Esophagus muscularis mucosa (tissue), 4 donors: Measurements from ENCODE around the gene NT5C2. TPM values are rescaled to one million over a fixed set of nuclear protein-coding genes. Genes with fewer than 3 reads are reported as not detected.

Source experiments
- DNase-seq: peaks from one replicate; pipeline ENCODE4 v3.0.0-alpha.2; 2017; ENCODE audit errors: extremely low spot score
- H3K27ac ChIP-seq, 4 donors: fragments of 200-600 bp; sonication (generic); replicated peaks in 1 of 4; 1 replicate in 3 of 4; 2 replicates in 1 of 4; pipeline ENCODE4 v1.5.1; 2016 to 2019; ENCODE audit warnings: mild to moderate bottlenecking in 1 of 4
- H3K27me3 ChIP-seq, 4 donors: fragments of 200-600 bp; sonication (generic); one replicate each; pipeline versions ENCODE4 v1.5.1 to v1.6.0; 2016 to 2019
- H3K36me3 ChIP-seq, 4 donors: fragments of 200-600 bp; sonication (generic); one replicate each; pipeline ENCODE4 v1.5.1; 2016 to 2019
- H3K4me1 ChIP-seq, 4 donors: fragments of 200-600 bp; sonication (generic); one replicate each; pipeline ENCODE4 v1.5.1; 2016 to 2019
- H3K4me3 ChIP-seq, 4 donors: fragments of 200-600 bp; sonication (generic); 1 replicate in 2 of 4; 2 replicates in 2 of 4; pipeline ENCODE4 v1.5.1; 2016 to 2019; ENCODE audit warnings: mild to moderate bottlenecking in 4 of 4, moderate library complexity in 1 of 4
- H3K9me3 ChIP-seq, 4 donors: fragments of 200-600 bp; sonication (generic); 1 replicate in 3 of 4; 2 replicates in 1 of 4; pipeline ENCODE4 v1.5.1; 2016 to 2019
- EP300 ChIP-seq: sonication (generic); formaldehyde crosslinking; IDR thresholded peaks from one replicate; pipeline ENCODE4 v1.6.1; 2017; ENCODE audit warnings: antibody characterized with exemption
- POLR2A ChIP-seq: fragments of 450-650 bp; IDR thresholded peaks from one replicate; pipeline ENCODE4 v1.6.1; 2017; ENCODE audit warnings: antibody characterized with exemption, moderate library complexity, mild to moderate bottlenecking, low read depth
- POLR2AphosphoS5 ChIP-seq, 2 donors: sonication (generic); formaldehyde crosslinking; IDR thresholded peaks; one replicate each; pipeline ENCODE4 v1.6.1; 2017; ENCODE audit warnings: antibody characterized with exemption in 2 of 2
- WGBS: methylation state at CpG from one replicate; pipeline ENCODE4 v1.1.5; 2018; 5-methylcytosine and 5-hydroxymethylcytosine counted together
- intact Hi-C: fragments of 100-400 bp; cut with DNase I; formaldehyde crosslinking; loops from one replicate; pipeline ENCODE4 v1.15.1; 2023
- total RNA-seq, 4 donors: library from RNA; depleted of rRNA; stranded (reverse); fragments of >200 nt; gene quantifications; one replicate each; pipeline versions ENCODE4 v1.1.0 to v1.2.1, GENCODE V29; 2016
- TF ChIP-seq, protein P1 (sequence below), 3 experiments: fragments of 200-600 bp in 2 of 3; fragments of 450-650 bp in 1 of 3; sonication (generic) in 2 of 3; IDR thresholded peaks; one replicate each; pipeline ENCODE4 v1.5.1; 2017 to 2019; ENCODE audit warnings: antibody characterized with exemption in 3 of 3, mild to moderate bottlenecking in 2 of 3, moderate library complexity in 1 of 3

Gene NT5C2
- total RNA-seq, 4 donors from 2014 or later = 49.3 to 85.3 (median 66.0) TPM

GRCh38 chr10:103079100-103079499, 114.0 kb downstream of the NT5C2 start:
- Histone ChIP-seq H3K36me3 (peaks cover 9 to 68% (median 40%) of the 10 kb centered on the region in 4 donors), H3K27ac (no peak overlapping the region), H3K27me3 (no peaks in the 10 kb centered on the region), H3K4me3 (no peak overlapping the region), H3K9me3 (no peaks in the 10 kb centered on the region), H3K4me1 (no peaks in the 10 kb centered on the region)
- intact Hi-C loops = loop anchor here (10.0 kb wide), 1 partner anchor 166 kb away; the partner anchor contains the start of gene RPEL1
- TF ChIP-seq EP300 (no peak), POLR2A (no peak), POLR2AphosphoS5 (IDR thresholded peaks at IDR 0.05) (no peak)
- TF ChIP-seq, protein P1, sequence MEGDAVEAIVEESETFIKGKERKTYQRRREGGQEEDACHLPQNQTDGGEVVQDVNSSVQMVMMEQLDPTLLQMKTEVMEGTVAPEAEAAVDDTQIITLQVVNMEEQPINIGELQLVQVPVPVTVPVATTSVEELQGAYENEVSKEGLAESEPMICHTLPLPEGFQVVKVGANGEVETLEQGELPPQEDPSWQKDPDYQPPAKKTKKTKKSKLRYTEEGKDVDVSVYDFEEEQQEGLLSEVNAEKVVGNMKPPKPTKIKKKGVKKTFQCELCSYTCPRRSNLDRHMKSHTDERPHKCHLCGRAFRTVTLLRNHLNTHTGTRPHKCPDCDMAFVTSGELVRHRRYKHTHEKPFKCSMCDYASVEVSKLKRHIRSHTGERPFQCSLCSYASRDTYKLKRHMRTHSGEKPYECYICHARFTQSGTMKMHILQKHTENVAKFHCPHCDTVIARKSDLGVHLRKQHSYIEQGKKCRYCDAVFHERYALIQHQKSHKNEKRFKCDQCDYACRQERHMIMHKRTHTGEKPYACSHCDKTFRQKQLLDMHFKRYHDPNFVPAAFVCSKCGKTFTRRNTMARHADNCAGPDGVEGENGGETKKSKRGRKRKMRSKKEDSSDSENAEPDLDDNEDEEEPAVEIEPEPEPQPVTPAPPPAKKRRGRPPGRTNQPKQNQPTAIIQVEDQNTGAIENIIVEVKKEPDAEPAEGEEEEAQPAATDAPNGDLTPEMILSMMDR (IDR thresholded peaks at IDR 0.05) = no peak
- peak; percentile 53 for DNase-seq
- WGBS = 90% methylated on average over 7 of the region's 7 CpGs

DNA sequence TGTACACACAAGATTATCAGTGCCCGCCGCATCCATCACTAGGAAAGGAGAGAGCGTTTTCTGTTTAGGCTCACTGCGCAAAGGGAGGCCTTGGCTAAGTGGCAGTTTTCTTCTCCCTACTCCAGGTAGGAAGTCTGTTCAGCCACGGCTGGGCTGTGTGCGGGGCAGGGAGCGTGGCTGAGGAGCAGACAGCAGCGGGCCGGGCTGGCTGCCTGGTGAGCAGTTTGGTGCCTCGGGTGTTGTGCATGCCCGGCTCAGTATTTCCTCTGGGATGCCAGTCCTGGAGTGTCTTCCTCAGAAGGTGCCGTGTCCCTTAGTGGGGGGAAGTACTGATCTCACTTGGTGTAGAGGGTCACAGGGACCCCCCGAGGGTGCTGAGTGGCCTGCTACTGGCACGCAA, 114.4 kb downstream of the NT5C2 start:
- no peak overlapping the region for H3K4me3 ChIP-seq
- WGBS = 92% methylated on average over 12 of the region's 14 CpGs
- H3K27me3 ChIP-seq = no peaks in the 10 kb centered on the region
- intact Hi-C loops = loop anchor here (10.0 kb wide), 1 partner anchor 166 kb away; the partner anchor contains the start of gene RPEL1
- peaks cover 9 to 64% (median 37%) of the 10 kb centered on the region in 4 donors for H3K36me3 ChIP-seq
- no peak overlapping the region for H3K27ac ChIP-seq
- no peaks in the 10 kb centered on the region for H3K4me1 ChIP-seq
- H3K9me3 ChIP-seq = no peaks in the 10 kb centered on the region
- peak; percentile 47 for DNase-seq
- TF ChIP-seq POLR2AphosphoS5 (IDR thresholded peaks at IDR 0.05) = no peak
- TF ChIP-seq, protein P1 (IDR thresholded peaks at IDR 0.05) = no peak
- no peak for TF ChIP-seq POLR2A
- no peak for TF ChIP-seq EP300

GRCh38 chr10:103078309-103078615, 114.8 kb downstream of the NT5C2 start:
- TF ChIP-seq POLR2A (no peak), POLR2AphosphoS5 (IDR thresholded peaks at IDR 0.05) (no peak), EP300 (no peak)
- TF ChIP-seq, protein P1 (IDR thresholded peaks at IDR 0.05) = no peak
- DNase-seq = peak; percentile 68
- Histone ChIP-seq H3K36me3 (peaks cover 9 to 59% (median 33%) of the 10 kb centered on the region in 4 donors), H3K4me1 (no peaks in the 10 kb centered on the region), H3K4me3 (no peak overlapping the region), H3K27ac (no peak overlapping the region), H3K9me3 (no peaks in the 10 kb centered on the region), H3K27me3 (no peaks in the 10 kb centered on the region)
- intact Hi-C loops = loop anchor here (10.0 kb wide), 1 partner anchor 167 kb away; the partner anchor contains the start of gene RPEL1
- 76% methylated on average over 3 of the region's 3 CpGs for WGBS

- no peak overlapping the region for H3K4me3 ChIP-seq
- H3K27ac ChIP-seq = no peak overlapping the region
- H3K36me3 ChIP-seq = peaks cover 9 to 58% (median 30%) of the 10 kb centered on the region in 4 donors
- H3K27me3 ChIP-seq = no peaks in the 10 kb centered on the region
- no peaks in the 10 kb centered on the region for H3K9me3 ChIP-seq
- TF ChIP-seq POLR2A = no peak
- TF ChIP-seq EP300 = no peak
- TF ChIP-seq, protein P1 (IDR thresholded peaks at IDR 0.05) = no peak
- no peak for TF ChIP-seq POLR2AphosphoS5 (IDR thresholded peaks at IDR 0.05)
- DNase-seq = peak; percentile 79
- no peaks in the 10 kb centered on the region for H3K4me1 ChIP-seq
- intact Hi-C loops = loop anchor here (10.0 kb wide), 1 partner anchor 167 kb away; the partner anchor contains the start of gene RPEL1
- WGBS = 92% methylated on average over 15 of the region's 16 CpGs
These were observed 115.4 kb downstream of the NT5C2 start for GRCh38 chr10:103077491-103078308.
